Measurements from ENCODE around the gene UBFD1.

The UBFD1 gene

GRCh38 chr16:23571895-23572294 is 14.4 kb downstream of the UBFD1 start:
- H3K9me3 ChIP-seq (ENCODE audit: insufficient read depth, low read length): no peaks in the 10 kb centered on the region
- TF ChIP-seq YY1 (IDR thresholded peaks at IDR 0.05; ENCODE audit: insufficient read depth, insufficient read length) (no peak), SUZ12 (IDR thresholded peaks at IDR 0.05; ENCODE audit: extremely low read depth, insufficient read depth, insufficient read length) (no peak), ZNF274 (IDR thresholded peaks at IDR 0.05; ENCODE audit: low read depth, low read length) (no peak)
- peaks cover 97% of the 10 kb centered on the region for H3K36me3 ChIP-seq (ENCODE audit: insufficient read depth, insufficient read length, low read length)
- no peak overlapping the region for H3K9ac ChIP-seq (ENCODE audit: insufficient read length, low read depth)
- no peaks in the 10 kb centered on the region for H3K4me1 ChIP-seq (ENCODE audit: insufficient read depth, insufficient read length)
- H3K4me3 ChIP-seq (ENCODE audit: insufficient read length, low read depth): no peak overlapping the region
- H3K27me3 ChIP-seq (ENCODE audit: insufficient read depth, insufficient read length): no peaks in the 10 kb centered on the region
- no peak for DNase-seq (ENCODE audit: low read depth, low spot score)

- no peak overlapping the region for H3K9ac ChIP-seq (ENCODE audit: insufficient read length, low read depth)
- H3K9me3 ChIP-seq (ENCODE audit: insufficient read depth, low read length): no peaks in the 10 kb centered on the region
- TF ChIP-seq SUZ12 (IDR thresholded peaks at IDR 0.05; ENCODE audit: extremely low read depth, insufficient read depth, insufficient read length): no peak
- TF ChIP-seq YY1 (IDR thresholded peaks at IDR 0.05; ENCODE audit: insufficient read depth, insufficient read length): no peak
- TF ChIP-seq ZNF274 (IDR thresholded peaks at IDR 0.05; ENCODE audit: low read depth, low read length): no peak
- H3K4me3 ChIP-seq (ENCODE audit: insufficient read length, low read depth): no peak overlapping the region
- H3K27me3 ChIP-seq (ENCODE audit: insufficient read depth, insufficient read length): no peaks in the 10 kb centered on the region
- no peak for DNase-seq (ENCODE audit: low read depth, low spot score)
- H3K36me3 ChIP-seq (ENCODE audit: insufficient read depth, insufficient read length, low read length): peaks cover 95% of the 10 kb centered on the region
- H3K4me1 ChIP-seq (ENCODE audit: insufficient read depth, insufficient read length): no peaks in the 10 kb centered on the region
These were observed 14.9 kb downstream of the UBFD1 start for GRCh38 chr16:23572394-23572793.

- Histone ChIP-seq H3K9ac (ENCODE audit: insufficient read length, low read depth) (no peak overlapping the region), H3K36me3 (ENCODE audit: insufficient read depth, insufficient read length, low read length) (peaks cover 90% of the 10 kb centered on the region), H3K4me1 (ENCODE audit: insufficient read depth, insufficient read length) (no peaks in the 10 kb centered on the region), H3K9me3 (ENCODE audit: insufficient read depth, low read length) (no peaks in the 10 kb centered on the region), H3K4me3 (ENCODE audit: insufficient read length, low read depth) (no peak overlapping the region), H3K27me3 (ENCODE audit: insufficient read depth, insufficient read length) (no peaks in the 10 kb centered on the region)
- no peak for DNase-seq (ENCODE audit: low read depth, low spot score)
- no peak for TF ChIP-seq ZNF274 (IDR thresholded peaks at IDR 0.05; ENCODE audit: low read depth, low read length)
- TF ChIP-seq SUZ12 (IDR thresholded peaks at IDR 0.05; ENCODE audit: extremely low read depth, insufficient read depth, insufficient read length): no peak
- no peak for TF ChIP-seq YY1 (IDR thresholded peaks at IDR 0.05; ENCODE audit: insufficient read depth, insufficient read length)
These were observed 16.3 kb downstream of the UBFD1 start for GRCh38 chr16:23573817-23574216.

- no peaks in the 10 kb centered on the region for H3K4me1 ChIP-seq (ENCODE audit: insufficient read depth, insufficient read length)
- H3K9ac ChIP-seq (ENCODE audit: insufficient read length, low read depth): no peak overlapping the region
- peaks cover 88% of the 10 kb centered on the region for H3K36me3 ChIP-seq (ENCODE audit: insufficient read depth, insufficient read length, low read length)
- H3K27me3 ChIP-seq (ENCODE audit: insufficient read depth, insufficient read length): no peaks in the 10 kb centered on the region
- DNase-seq (ENCODE audit: low read depth, low spot score): no peak
- TF ChIP-seq YY1 (IDR thresholded peaks at IDR 0.05; ENCODE audit: insufficient read depth, insufficient read length) (no peak), ZNF274 (IDR thresholded peaks at IDR 0.05; ENCODE audit: low read depth, low read length) (no peak), SUZ12 (IDR thresholded peaks at IDR 0.05; ENCODE audit: extremely low read depth, insufficient read depth, insufficient read length) (no peak)
- H3K9me3 ChIP-seq (ENCODE audit: insufficient read depth, low read length): no peaks in the 10 kb centered on the region
- no peak overlapping the region for H3K4me3 ChIP-seq (ENCODE audit: insufficient read length, low read depth)
These were observed 18.3 kb downstream of the UBFD1 start for GRCh38 chr16:23575834-23576233.

GRCh38 chr16:23577493-23577892 is 20.0 kb downstream of the UBFD1 start:
- no peaks in the 10 kb centered on the region for H3K27me3 ChIP-seq (ENCODE audit: insufficient read depth, insufficient read length)
- DNase-seq (ENCODE audit: low read depth, low spot score): no peak
- H3K4me1 ChIP-seq (ENCODE audit: insufficient read depth, insufficient read length): no peaks in the 10 kb centered on the region
- H3K9ac ChIP-seq (ENCODE audit: insufficient read length, low read depth): no peak overlapping the region
- H3K36me3 ChIP-seq (ENCODE audit: insufficient read depth, insufficient read length, low read length): peaks cover 88% of the 10 kb centered on the region
- H3K4me3 ChIP-seq (ENCODE audit: insufficient read length, low read depth): no peak overlapping the region
- no peak for TF ChIP-seq YY1 (IDR thresholded peaks at IDR 0.05; ENCODE audit: insufficient read depth, insufficient read length)
- no peak for TF ChIP-seq SUZ12 (IDR thresholded peaks at IDR 0.05; ENCODE audit: extremely low read depth, insufficient read depth, insufficient read length)
- TF ChIP-seq ZNF274 (IDR thresholded peaks at IDR 0.05; ENCODE audit: low read depth, low read length): no peak
- H3K9me3 ChIP-seq (ENCODE audit: insufficient read depth, low read length): no peaks in the 10 kb centered on the region

GRCh38 chr16:23578101-23578830 is 20.7 kb downstream of the UBFD1 start:
- Histone ChIP-seq H3K9me3 (ENCODE audit: insufficient read depth, low read length) (no peaks in the 10 kb centered on the region), H3K36me3 (ENCODE audit: insufficient read depth, insufficient read length, low read length) (peaks cover 81% of the 10 kb centered on the region), H3K4me1 (ENCODE audit: insufficient read depth, insufficient read length) (no peaks in the 10 kb centered on the region), H3K27me3 (ENCODE audit: insufficient read depth, insufficient read length) (no peaks in the 10 kb centered on the region), H3K4me3 (ENCODE audit: insufficient read length, low read depth) (no peak overlapping the region), H3K9ac (ENCODE audit: insufficient read length, low read depth) (no peak overlapping the region)
- no peak for DNase-seq (ENCODE audit: low read depth, low spot score)
- no peak for TF ChIP-seq ZNF274 (IDR thresholded peaks at IDR 0.05; ENCODE audit: low read depth, low read length)
- no peak for TF ChIP-seq SUZ12 (IDR thresholded peaks at IDR 0.05; ENCODE audit: extremely low read depth, insufficient read depth, insufficient read length)
- no peak for TF ChIP-seq YY1 (IDR thresholded peaks at IDR 0.05; ENCODE audit: insufficient read depth, insufficient read length)

GRCh38 chr16:23579371-23579770 is 21.8 kb downstream of the UBFD1 start:
- H3K36me3 ChIP-seq (ENCODE audit: insufficient read depth, insufficient read length, low read length): peaks cover 74% of the 10 kb centered on the region
- no peaks in the 10 kb centered on the region for H3K27me3 ChIP-seq (ENCODE audit: insufficient read depth, insufficient read length)
- H3K4me3 ChIP-seq (ENCODE audit: insufficient read length, low read depth): no peak overlapping the region
- no peak overlapping the region for H3K9ac ChIP-seq (ENCODE audit: insufficient read length, low read depth)
- no peaks in the 10 kb centered on the region for H3K4me1 ChIP-seq (ENCODE audit: insufficient read depth, insufficient read length)
- no peak for DNase-seq (ENCODE audit: low read depth, low spot score)
- no peaks in the 10 kb centered on the region for H3K9me3 ChIP-seq (ENCODE audit: insufficient read depth, low read length)
- TF ChIP-seq ZNF274 (IDR thresholded peaks at IDR 0.05; ENCODE audit: low read depth, low read length) (no peak), SUZ12 (IDR thresholded peaks at IDR 0.05; ENCODE audit: extremely low read depth, insufficient read depth, insufficient read length) (no peak)

Data from NT2/D1 (cell line).